GM10847 (cell line): ENCODE data around the gene TENM3.
"Not testable (repeated sequence)": the region's sequence is repeated elsewhere in the genome, so short reads cannot be mapped to it uniquely, and the experiment has no call there.

Experiments
- POLR2A ChIP-seq: IDR thresholded peaks from 2 replicates; pipeline ENCODE4 v1.6.1; 2011; ENCODE audit not compliant: insufficient read length; ENCODE audit errors: extremely low read depth

TENM3 gene

DNA sequence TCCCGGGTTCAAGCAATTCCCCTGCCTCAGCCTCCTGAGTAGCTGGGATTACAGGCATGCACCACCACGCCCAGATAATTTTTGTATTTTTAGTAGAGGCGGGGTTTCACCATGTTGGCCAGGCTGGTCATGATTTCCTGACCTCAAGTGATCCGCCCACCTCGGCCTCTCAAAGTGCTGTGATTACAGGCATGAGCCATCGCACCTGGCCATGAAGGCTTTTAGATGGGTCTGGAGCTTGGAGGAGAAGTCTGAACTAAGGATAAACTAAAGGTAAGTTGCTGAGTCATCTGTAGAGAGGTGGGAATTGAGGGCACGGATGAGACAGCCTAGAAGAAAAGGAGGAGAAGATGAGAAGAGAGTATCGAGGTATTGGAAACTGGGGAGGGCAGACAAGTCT is at the start of gene TENM3:
TENM3 (plus strand) TSS at position 199 of the 400 bp plus-strand sequence. CDS start 80,619 bp downstream, outside the sequence.
- not testable (repeated sequence) for TF ChIP-seq POLR2A

DNA sequence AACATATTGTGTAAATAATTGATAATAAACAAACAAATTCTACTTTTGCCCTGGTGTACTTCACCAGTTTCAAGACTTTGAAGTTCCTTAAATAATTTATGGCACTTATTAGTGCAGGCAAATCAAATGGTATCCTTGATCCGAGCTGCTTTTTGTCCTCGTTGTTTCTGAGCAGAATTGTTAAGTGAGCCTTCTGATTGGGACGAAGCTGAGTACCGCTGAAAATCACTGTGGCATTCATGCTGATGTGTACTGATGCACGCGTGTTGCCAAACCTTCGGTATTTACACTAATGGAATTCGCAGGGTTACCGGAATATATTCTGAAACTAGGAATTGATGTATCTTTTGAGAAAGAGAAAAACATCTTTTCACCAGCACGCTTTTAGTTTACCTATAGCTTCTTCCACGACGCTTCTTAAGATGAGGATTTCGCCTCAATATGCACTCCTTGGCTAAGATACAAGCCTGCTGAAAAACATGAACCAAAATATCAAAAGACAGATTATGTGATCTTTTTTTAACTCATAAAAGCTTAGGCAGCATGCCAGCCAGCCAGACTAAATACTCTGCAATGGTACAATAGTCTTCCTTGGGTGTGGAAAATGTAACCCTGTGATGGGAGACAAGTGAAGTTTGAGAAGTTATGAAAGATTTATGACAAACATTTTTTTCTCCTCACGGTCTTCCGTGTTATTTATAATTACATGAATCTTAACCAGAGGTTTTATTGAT is 48.9 kb upstream of the TENM3 start:
- no peak for TF ChIP-seq POLR2A

DNA sequence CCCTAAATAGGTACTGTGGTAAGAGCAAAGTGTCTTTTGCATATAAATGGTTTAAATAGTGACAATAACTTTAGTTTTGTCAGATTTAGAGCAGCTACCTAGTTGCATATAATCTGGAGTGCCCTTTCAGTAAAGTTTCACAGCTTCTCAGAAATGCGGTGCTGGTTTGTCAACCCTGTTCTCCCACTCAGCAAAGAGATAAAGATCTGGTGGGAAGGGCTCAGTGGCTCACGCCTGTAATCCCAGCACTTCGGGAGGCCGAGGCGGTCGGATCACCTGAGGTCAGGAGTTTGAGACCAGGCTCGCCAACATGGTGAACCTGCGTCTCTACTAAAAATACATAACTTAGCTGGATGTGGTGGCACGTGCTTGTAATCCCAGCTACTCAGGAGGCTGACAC is 45.6 kb upstream of the TENM3 start:
- no peak for TF ChIP-seq POLR2A

DNA sequence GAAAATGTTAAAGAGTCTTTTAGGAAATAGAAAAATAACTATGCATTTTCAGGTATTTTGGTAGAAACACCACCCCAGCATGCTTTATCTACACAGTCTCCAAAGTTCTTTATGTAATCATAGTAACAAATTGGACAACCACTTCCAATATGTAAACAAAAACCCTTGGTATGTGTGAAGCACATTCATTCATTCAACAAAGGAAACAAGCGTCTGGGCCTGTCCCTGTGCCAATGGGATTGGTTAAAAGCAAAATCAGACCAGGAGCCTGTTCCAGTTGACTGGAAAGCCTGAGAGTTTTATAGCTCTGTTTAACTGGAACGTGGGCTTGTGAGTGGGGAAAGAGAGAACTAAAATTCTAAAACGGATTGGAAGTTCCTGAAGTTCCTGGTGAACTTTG is 41.3 kb upstream of the TENM3 start:
- no peak for TF ChIP-seq POLR2A

DNA sequence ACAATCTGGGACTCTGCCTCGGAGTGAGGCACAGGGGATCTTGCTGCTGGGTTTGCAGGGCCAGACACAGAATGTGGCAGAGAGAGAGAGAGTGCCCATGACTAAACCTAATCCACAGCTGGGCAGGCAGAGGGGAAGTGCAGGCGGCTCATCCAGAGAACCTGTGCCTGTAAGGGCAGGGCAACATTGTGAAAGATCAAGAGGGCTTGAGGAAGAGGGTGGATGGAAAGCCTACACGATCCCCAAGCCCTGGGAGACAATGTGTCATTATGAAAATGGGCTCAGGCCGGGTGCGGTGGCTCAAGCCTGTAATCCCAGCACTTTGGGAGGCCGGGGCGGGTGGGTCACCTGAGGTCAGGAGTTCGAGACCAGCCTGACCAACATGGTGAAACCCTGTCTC is 40.6 kb upstream of the TENM3 start:
- no peak for TF ChIP-seq POLR2A

DNA sequence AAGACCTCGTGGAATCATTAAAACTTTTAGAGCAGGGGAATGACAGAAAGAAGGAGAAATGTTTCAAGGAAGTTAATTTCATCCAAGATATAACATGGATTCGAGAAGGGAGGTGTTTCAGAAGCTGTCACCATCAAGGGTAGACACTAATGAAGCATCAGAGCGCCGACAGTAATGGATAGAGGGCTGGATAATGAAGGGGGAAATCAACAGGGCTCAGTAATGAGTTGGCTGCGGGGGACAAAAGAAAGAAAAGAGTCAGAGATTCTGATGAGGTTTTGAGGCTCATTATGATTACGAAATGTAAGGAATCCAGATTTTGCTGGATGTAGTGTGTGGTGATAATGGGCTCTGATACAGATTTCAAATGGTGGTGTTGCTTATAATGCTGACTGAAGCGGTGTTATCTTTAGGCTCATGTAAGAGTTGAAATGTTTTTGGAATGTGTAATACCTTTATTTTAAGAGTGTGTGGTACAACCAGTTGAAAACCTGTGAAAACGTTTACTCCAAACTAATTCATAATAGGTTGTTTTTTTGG is 39.3 kb upstream of the TENM3 start:
- TF ChIP-seq POLR2A = no peak

DNA sequence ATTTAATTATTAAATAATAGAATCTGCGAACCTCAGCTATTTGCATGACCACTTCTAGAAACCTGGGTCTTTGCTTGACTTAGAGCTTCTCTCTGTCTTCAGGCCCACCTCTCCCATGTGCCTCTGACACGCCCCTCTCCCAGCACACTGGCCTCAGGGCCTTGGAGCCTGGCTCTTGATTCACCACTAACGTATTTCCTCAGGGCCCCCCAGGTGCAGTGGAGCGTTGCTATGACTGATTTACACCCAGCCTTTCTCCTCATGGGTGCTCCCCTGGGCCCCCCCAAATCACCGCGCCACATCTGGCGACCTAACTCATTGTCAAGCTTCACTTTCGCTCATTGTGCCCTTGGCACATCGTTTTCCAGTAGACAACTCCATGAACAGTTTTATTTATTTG is 37.9 kb upstream of the TENM3 start:
- TF ChIP-seq POLR2A = no peak

DNA sequence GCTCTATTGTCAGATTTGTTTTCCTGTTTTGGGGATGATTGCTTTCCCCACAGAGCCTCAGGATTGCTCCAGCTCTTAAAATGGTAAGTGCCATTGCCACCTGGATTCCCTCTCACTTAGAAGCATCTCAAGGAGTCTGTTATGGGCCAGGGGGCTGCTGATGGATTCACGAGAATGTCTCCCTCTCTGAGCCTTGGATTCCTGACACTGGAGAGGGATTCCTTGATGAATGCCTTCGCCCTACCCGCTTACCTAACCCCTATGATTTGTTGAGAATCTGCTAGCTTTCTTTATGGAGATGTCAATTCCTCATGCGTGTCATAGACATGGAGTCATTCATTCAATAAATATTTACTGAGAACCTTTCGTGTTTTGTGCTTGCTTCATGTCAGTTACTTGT is 36.9 kb upstream of the TENM3 start:
- no peak for TF ChIP-seq POLR2A

DNA sequence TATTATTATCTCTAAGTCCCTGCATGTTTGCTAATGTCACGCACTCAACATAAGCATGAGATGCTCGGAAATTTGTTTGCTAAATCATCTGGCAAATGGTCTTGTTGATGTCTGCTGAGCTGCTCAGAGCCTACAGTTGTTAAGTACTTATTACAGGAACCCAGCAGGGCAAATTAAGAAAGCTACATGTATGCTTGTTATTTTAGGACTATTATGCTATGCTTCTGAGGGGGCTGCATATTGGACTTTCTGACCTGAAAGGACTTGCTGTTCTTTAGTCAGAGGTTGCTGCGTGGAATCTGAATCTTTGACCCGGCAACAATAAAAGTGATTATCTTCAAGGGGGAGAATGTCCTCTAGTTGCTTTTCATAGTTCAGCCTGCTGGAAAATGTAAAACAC is 36.3 kb upstream of the TENM3 start:
- TF ChIP-seq POLR2A = no peak

DNA sequence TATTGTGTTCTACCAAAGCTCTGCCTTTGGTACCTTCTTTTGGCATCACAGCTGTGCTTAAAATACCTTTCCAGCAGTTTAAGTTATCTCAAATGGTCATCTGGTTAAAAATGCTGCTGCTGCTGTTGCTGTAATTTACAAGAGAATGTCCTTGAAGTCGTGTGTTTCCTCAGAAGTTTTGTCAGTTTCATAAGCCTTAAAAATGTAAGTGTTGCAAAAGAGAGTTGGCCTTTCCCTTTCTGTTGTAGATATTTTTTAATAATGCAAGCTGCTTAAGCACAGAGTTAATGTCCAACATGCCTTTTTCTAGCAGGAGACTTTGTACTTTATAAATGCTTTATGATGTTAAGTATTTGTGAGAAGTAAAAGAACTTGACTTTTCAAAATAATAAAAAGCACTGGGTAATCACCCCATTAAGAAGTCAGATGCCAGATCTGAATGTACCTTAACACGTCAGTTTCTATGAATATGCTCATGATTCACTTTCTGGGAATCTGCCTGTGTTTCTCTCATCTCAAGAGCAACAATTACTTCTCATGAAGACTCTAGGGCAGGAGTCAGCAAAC is 35.3 kb upstream of the TENM3 start:
- no peak for TF ChIP-seq POLR2A

DNA sequence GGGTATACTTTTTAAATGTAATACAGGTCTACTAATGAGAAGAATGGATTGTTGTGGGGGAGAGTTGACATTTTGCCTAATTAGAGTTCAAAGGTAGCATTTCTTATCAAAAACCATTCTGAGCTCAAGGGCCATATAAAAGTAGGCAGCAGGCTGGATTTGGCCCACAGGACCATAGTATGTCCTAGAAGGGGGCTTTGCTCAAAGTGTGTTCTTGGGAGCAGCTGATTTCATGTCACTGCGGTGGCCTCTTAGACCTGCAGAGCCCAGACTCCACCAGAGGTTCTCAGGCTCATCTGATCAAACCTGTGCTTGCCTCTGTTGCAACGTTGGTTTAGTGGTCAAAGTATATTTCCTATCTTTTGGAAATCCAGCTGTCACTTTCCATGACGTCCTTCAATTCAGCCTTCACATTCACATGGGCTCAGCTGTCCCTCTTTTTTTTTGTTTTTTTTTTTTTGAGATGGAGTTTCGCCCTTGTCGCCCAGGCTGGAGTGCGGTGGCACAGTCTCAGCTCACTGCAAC is 34.6 kb upstream of the TENM3 start:
- TF ChIP-seq POLR2A = no peak

DNA sequence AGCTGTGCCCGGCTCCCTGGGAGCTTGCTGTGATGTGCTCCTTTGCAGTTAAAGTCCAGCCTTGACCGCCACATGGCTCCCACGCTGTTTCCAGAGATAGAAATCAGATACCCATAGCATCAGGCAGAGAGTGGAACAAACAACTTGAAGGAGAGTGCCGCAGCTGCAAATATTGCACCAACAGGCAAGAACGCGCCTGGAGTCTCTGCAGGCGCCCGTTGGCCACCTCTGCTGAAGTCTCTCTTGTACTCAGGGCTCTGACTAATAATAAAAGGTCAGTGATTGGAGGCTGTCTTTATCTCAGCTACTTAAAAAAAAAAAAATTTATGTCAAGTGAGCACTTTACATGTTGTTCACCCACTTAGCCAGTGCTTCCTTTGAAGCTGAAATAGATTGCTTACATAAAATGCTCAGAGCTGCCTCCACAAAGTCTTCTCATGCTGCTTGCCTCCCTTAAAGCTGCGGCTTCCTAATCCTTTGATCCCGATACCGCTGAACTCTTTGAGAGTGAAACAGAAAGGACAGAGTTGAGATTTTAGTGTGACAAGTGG is 30.9 kb upstream of the TENM3 start:
- no peak for TF ChIP-seq POLR2A

DNA sequence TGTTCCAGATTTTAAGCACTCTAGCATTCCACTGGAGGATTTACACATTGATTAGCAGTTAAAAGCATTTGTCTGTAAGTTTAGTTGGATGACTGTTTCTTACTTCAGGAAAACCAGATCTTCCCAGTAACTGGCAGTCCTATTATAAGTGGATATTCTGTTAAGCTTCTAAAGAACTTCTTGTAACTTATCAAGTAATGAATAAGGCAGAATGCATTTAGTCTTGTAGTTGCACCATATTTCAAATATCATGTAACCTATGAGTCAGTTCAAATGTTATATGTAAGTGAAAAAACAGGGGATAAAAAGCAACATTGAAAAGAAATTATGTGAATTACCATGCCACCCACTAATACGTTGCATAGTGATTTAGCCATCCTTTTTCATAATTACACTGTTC is 30.2 kb upstream of the TENM3 start:
- TF ChIP-seq POLR2A = no peak

DNA sequence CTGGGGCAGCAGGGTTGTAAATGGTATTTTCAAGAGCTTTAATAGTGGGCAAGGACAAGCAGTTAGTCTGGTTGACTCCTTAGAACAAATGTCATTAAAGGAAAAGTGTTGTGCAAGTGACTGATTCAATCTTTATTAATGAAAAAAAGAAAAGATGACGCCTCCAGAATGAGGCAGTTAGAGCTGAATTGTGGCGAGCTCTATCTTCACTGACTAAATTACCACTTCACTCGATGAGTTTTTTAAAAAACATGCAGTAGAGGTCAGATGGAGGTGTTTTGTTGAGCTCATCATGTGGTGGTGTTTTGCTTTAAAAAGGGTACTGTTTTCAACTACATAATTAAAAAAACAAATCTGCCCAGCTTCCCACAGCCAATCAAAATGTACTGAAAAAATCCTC is 28.1 kb upstream of the TENM3 start:
- no peak for TF ChIP-seq POLR2A

DNA sequence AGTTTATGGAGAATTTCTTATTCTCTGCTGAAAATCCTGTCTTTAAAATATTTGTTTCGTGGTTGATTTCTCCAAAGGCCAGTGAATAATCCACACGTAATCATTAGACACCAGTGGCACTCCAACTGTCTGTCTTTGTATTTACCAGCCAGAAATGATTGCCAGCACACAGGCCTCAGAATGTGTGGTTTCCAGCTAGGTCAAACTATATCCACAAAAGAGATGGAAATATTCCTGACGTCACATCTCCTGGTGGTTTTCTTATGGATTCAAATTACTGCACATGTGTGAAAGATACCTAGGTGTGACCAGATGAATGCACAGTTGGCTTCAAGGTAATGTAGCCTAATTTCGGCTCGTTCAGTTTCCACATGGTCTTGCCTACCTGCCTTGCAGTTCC is 27.2 kb upstream of the TENM3 start:
- no peak for TF ChIP-seq POLR2A

DNA sequence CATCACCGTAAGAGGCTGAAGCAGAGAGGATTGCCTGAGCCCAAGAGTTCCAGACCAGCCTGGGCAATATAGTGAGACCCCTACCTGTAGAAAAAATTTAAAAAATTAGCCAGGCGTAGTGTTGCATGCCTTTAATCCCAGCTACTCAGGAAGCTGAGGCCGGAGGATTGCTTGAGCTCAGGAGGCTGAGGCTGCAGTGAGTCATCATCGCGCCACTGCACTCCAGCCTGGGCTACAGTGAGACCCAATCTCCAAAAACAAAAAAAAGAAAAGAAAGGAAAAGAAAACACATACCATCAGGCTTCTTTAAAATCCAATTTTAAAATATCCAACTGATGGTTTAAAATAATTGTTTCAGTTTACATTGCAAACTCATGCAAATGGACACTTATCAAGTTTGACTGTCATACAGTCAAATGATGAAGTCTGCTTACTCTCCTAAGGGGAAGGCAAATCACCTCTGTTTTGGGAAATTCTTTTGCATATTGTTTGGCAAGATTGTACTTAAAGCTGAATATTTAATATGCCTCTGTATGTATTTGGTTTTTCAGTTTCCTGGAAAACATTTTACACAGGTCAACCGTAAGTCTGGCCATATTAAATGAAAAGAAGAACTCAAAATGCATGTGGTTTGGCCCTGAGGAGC is 23.7 kb upstream of the TENM3 start:
- TF ChIP-seq POLR2A = no peak
